Endothelial cell of umbilical vein (primary cell): ENCODE measurements around the gene TXNRD3. TPM values are rescaled to one million over a fixed set of nuclear protein-coding genes. Genes with fewer than 3 reads are reported as not detected.

Experiments used
- BruUV-seq: library from RNA; stranded (reverse); fragments of 400-500 nt; replicated peaks from 2 replicates; lab custom pipeline; 2021; lab: Mats Ljungman, UMichigan
- CTCF ChIA-PET: fragments of 300-600, 350-600 bp; sonication (Branson Sonifier 250); formaldehyde crosslinking; loops from one replicate; lab custom pipeline; 2021; ENCODE audit warnings: antibody characterized with exemption, inconsistent platforms; lab: Charles Lee
- POLR2A ChIA-PET: fragments of 300-600, 350-600 bp; sonication (Branson Sonifier 250); formaldehyde crosslinking; loops from one replicate; lab custom pipeline; 2021; ENCODE audit warnings: antibody characterized with exemption, inconsistent platforms; lab: Charles Lee
- DNase-seq: peaks from one replicate; pipeline ENCODE4 v3.0.0-alpha.2; 2011; ENCODE audit warnings: low read depth, low spot score
- FAIRE-seq: peaks from 2 replicates; lab custom pipeline; 2011; peaks lifted over from hg19 to GRCh38; lab: Jason Lieb, UNC
- H2AFZ ChIP-seq: 2 replicates; pipeline ENCODE4 v1.6.0; 2012; ENCODE audit warnings: low read depth, low read length, control low read depth, inconsistent platforms
- H3K27ac ChIP-seq: 2 replicates; pipeline ENCODE4 v1.5.1; 2011; ENCODE audit warnings: low read depth, mild to moderate bottlenecking, control low read depth, low read length, moderate library complexity; ENCODE audit not compliant: insufficient read depth
- H3K27me3 ChIP-seq, 2 experiments: 2 replicates each; pipeline versions ENCODE4 v1.6.0 to v1.6.1; 2011; ENCODE audit warnings: low read length in 2 of 2, mixed read lengths in 1 of 2; ENCODE audit not compliant: control insufficient read depth in 2 of 2, insufficient read depth in 2 of 2
- H3K36me3 ChIP-seq, 2 experiments: 2 replicates in 1 of 2; 3 replicates in 1 of 2; pipeline ENCODE4 v1.5.1; 2011; ENCODE audit warnings: low read length in 2 of 2, mild to moderate bottlenecking in 1 of 2, moderate library complexity in 1 of 2; ENCODE audit not compliant: control insufficient read depth in 2 of 2, insufficient read depth in 2 of 2; ENCODE audit errors: extremely low read depth in 1 of 2
- H3K4me1 ChIP-seq: 3 replicates; pipeline ENCODE4 v1.5.1; 2011; ENCODE audit warnings: mild to moderate bottlenecking, low read length; ENCODE audit not compliant: control insufficient read depth, insufficient read depth; ENCODE audit errors: extremely low read depth
- H3K4me2 ChIP-seq: 2 replicates; pipeline ENCODE4 v1.6.1; 2011; ENCODE audit warnings: low read length, control low read depth, mixed read lengths; ENCODE audit not compliant: insufficient read depth
- H3K4me3 ChIP-seq, 3 experiments: fragments of 200-600 bp in 1 of 3; sonication (generic), shearing (Covaris generic) in 1 of 3; replicated peaks in 1 of 3; 2 replicates each; pipeline ENCODE4 v1.5.1; 2011 to 2016; ENCODE audit warnings: control low read depth in 3 of 3, low read length in 3 of 3, mild to moderate bottlenecking in 2 of 3, inconsistent platforms in 1 of 3, low read depth in 1 of 3, moderate library complexity in 1 of 3; ENCODE audit not compliant: insufficient read depth in 1 of 3
- H3K79me2 ChIP-seq: 2 replicates; pipeline ENCODE4 v1.6.0; 2012; ENCODE audit warnings: low read length, inconsistent platforms; ENCODE audit not compliant: control insufficient read depth, insufficient read depth
- H3K9ac ChIP-seq: replicated peaks from 2 replicates; pipeline ENCODE3; 2011; ENCODE audit warnings: low read length, control low read depth; ENCODE audit not compliant: insufficient read depth; ENCODE audit errors: extremely low read depth
- H3K9me1 ChIP-seq: replicated peaks from 3 replicates; pipeline ENCODE4 v1.6.0; 2011; ENCODE audit warnings: mild to moderate bottlenecking, low read length; ENCODE audit not compliant: control insufficient read depth, insufficient read depth; ENCODE audit errors: extremely low read depth
- H3K9me3 ChIP-seq: replicated peaks from 2 replicates; pipeline ENCODE4 v1.5.1; 2012; ENCODE audit warnings: low read length, inconsistent platforms; ENCODE audit not compliant: control insufficient read depth, insufficient read depth
- H4K20me1 ChIP-seq: replicated peaks from 2 replicates; pipeline ENCODE3; 2011; ENCODE audit warnings: mild to moderate bottlenecking, low read length; ENCODE audit not compliant: control insufficient read depth, insufficient read depth; ENCODE audit errors: extremely low read depth
- EZH2 ChIP-seq: IDR thresholded peaks from 2 replicates; pipeline ENCODE4 v1.6.1; 2012; ENCODE audit warnings: borderline replicate concordance, low read depth, mild to moderate bottlenecking, moderate library complexity, low read length, inconsistent platforms; ENCODE audit not compliant: severe bottlenecking
- FOS ChIP-seq: IDR thresholded peaks from 2 replicates; pipeline ENCODE4 v1.6.1; 2011; ENCODE audit warnings: mild to moderate bottlenecking, low read length, moderate library complexity, borderline replicate concordance; ENCODE audit not compliant: insufficient read depth
- JUN ChIP-seq: IDR thresholded peaks from 2 replicates; pipeline ENCODE4 v1.6.1; 2011; ENCODE audit warnings: borderline replicate concordance, low read depth; ENCODE audit not compliant: insufficient read length, insufficient read depth
- POLR2A ChIP-seq: IDR thresholded peaks from 2 replicates; pipeline ENCODE4 v1.6.1; 2012; ENCODE audit warnings: low read depth, mild to moderate bottlenecking, control low read depth, low read length
- POLR2AphosphoS5 ChIP-seq: IDR thresholded peaks from 2 replicates; pipeline ENCODE4 v1.6.1; 2012; ENCODE audit warnings: low read depth, mild to moderate bottlenecking, control low read depth, low read length, moderate library complexity; ENCODE audit not compliant: insufficient read depth
- dilution Hi-C: fragments of 300-500 bp; cut with MboI; formaldehyde crosslinking; loops from one replicate; pipeline ENCODE4 v1.15.0; 2019; ENCODE audit warnings: low sequenced_read_pairs; ENCODE audit not compliant: extremely low pct_ligation_motif_present
- intact Hi-C: fragments of 100-400 bp; cut with micrococcal nuclease; formaldehyde crosslinking; loops from one replicate; pipeline ENCODE4 v1.10.0; 2022
- polyA plus RNA-seq, 4 experiments: library from polyadenylated mRNA; depleted of rRNA in 3 of 4; stranded (reverse) in 3 of 4; unstranded in 1 of 4; fragments of >200 nt; gene quantifications; 2 replicates each; pipeline versions ENCODE4 v1.2.1 to v1.2.3, GENCODE V29; 2011 to 2012; ENCODE audit warnings: missing spikeins in 1 of 4
- total RNA-seq: library from RNA; stranded (reverse); gene quantifications from 2 replicates; pipeline ENCODE4 v1.2.3, GENCODE V29; 2021
- TF ChIP-seq, protein P1 (sequence below): IDR thresholded peaks from 2 replicates; pipeline ENCODE4 v1.6.1; 2011; ENCODE audit not compliant: insufficient read depth, insufficient read length
- TF ChIP-seq, protein P2 (sequence below), 2 donors: IDR thresholded peaks; 1 replicate in 1 of 2; 2 replicates in 1 of 2; pipeline ENCODE4 v1.5.1; 2011; ENCODE audit warnings: low read length in 2 of 2, mild to moderate bottlenecking in 2 of 2, moderate library complexity in 2 of 2, control low read depth in 1 of 2, inconsistent platforms in 1 of 2, low read depth in 1 of 2; ENCODE audit not compliant: insufficient read depth in 1 of 2; ENCODE audit errors: extremely low read depth in 1 of 2

Gene TXNRD3
- total and polyA plus RNA-seq, 2 donors (not counting 3 experiments of a cell fraction or from before 2014, with no cell fraction given): 2.6 to 7.1 TPM

DNA sequence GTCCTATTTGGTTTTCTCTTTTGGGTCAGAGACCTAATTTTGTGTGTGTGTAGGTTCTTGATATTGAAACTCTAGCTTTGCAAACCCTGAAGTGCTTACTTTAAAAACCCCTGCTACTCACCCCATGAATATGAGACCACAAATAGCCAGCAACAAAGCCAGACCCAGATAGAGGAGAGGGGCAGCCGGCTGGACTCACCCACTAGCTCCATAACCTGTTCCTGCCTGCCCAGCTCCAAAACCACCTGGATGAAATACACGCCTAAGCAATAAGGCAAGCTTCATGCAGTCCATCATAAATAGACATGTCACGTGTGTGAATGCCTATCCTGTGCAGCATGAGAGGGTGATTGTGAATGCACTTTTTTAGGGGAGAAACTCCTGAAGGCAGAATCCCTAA, 3.7 kb upstream of the TXNRD3 start:
- dilution Hi-C loops: no loop called here
- POLR2A ChIA-PET: no interaction called here

More for the DNA sequence above, 3.7 kb upstream of the TXNRD3 start:
- no peaks in the 10 kb centered on the region for H3K9me1 ChIP-seq
- no peak overlapping the region for H3K4me2 ChIP-seq
- H3K27me3 ChIP-seq: peaks cover 13 to 15% of the 10 kb centered on the region in 2 experiments
- no peak overlapping the region for H3K27ac ChIP-seq
- intact Hi-C loops: no loop called here
- H3K9ac ChIP-seq: no peak overlapping the region
- FAIRE-seq (no peak), DNase-seq (no peak)
- CTCF ChIA-PET: interaction anchor here (1.0 kb wide), 1 partner anchor 19 kb away, joined by 3 read pairs; no protein-coding TSS in a partner anchor
- no peak overlapping the region for H2AFZ ChIP-seq
- no peaks in the 10 kb centered on the region for H3K79me2 ChIP-seq
- no peak for TF ChIP-seq JUN
- no peak for TF ChIP-seq EZH2
- TF ChIP-seq, protein P1, sequence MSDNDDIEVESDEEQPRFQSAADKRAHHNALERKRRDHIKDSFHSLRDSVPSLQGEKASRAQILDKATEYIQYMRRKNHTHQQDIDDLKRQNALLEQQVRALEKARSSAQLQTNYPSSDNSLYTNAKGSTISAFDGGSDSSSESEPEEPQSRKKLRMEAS: no peak
- TF ChIP-seq, protein P2, sequence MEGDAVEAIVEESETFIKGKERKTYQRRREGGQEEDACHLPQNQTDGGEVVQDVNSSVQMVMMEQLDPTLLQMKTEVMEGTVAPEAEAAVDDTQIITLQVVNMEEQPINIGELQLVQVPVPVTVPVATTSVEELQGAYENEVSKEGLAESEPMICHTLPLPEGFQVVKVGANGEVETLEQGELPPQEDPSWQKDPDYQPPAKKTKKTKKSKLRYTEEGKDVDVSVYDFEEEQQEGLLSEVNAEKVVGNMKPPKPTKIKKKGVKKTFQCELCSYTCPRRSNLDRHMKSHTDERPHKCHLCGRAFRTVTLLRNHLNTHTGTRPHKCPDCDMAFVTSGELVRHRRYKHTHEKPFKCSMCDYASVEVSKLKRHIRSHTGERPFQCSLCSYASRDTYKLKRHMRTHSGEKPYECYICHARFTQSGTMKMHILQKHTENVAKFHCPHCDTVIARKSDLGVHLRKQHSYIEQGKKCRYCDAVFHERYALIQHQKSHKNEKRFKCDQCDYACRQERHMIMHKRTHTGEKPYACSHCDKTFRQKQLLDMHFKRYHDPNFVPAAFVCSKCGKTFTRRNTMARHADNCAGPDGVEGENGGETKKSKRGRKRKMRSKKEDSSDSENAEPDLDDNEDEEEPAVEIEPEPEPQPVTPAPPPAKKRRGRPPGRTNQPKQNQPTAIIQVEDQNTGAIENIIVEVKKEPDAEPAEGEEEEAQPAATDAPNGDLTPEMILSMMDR (IDR thresholded peaks at IDR 0.05; ENCODE audit: extremely low read depth in 1 of 2, insufficient read depth in 1 of 2, low read depth in 1 of 2, low read length in 2 of 2): no peak
- TF ChIP-seq POLR2AphosphoS5: no peak
- no peak for TF ChIP-seq POLR2A
- TF ChIP-seq FOS: no peak
- H3K4me3 ChIP-seq: no peak overlapping the region
- no peaks in the 10 kb centered on the region for H4K20me1 ChIP-seq
- BruUV-seq: no TSS peak
- no peaks in the 10 kb centered on the region for H3K36me3 ChIP-seq
- peaks cover 8% of the 10 kb centered on the region for H3K4me1 ChIP-seq
- no peaks in the 10 kb centered on the region for H3K9me3 ChIP-seq
